HT1080 (cell line): ENCODE results near the gene ZXDC. TPM values are rescaled to one million over a fixed set of nuclear protein-coding genes. Genes with fewer than 3 reads are reported as not detected.

ENCODE experiments used
- DNase-seq: peaks from one replicate; pipeline ENCODE4 v3.0.0-alpha.2; 2015; ENCODE audit warnings: low read depth
- polyA plus RNA-seq, 2 experiments: library from polyadenylated mRNA; depleted of rRNA; stranded (reverse); fragments of >200 nt; gene quantifications; 2 replicates each; pipeline ENCODE4 v1.2.3, GENCODE V29; 2015
- total RNA-seq: library from RNA; depleted of rRNA; stranded (reverse); fragments of >200 nt; shearing (Covaris generic); gene quantifications from 2 replicates; pipeline ENCODE4 v1.2.3, GENCODE V29; 2014; rRNA removed

The ZXDC gene
- total RNA-seq: 25.5 and 31.7 TPM in 2 replicates
- 19.2 and 22.4 TPM in 2 replicates for polyA plus RNA-seq (2015; cell fraction: cytosol; rRNA removed)
- 59.1 and 62.0 TPM in 2 replicates for polyA plus RNA-seq (2015; cell fraction: nucleus; rRNA removed)

- peak; percentile 89 for DNase-seq
Measured at GRCh38 chr3:126475413-126476114, at the start of gene ZXDC. Gene ZXDC, minus strand, starts transcription at chr3:126475891. Its CDS starts 26 bp downstream, at chr3:126475865.

GRCh38 chr3:126525091-126525852 is 49.6 kb upstream of the ZXDC start:
- DNase-seq: no peak

GRCh38 chr3:126524429-126524988 is 48.8 kb upstream of the ZXDC start:
- no peak for DNase-seq

- DNase-seq: no peak
Measured at GRCh38 chr3:126523745-126524428, 48.2 kb upstream of the ZXDC start, which contains the start of gene CHST13. Gene CHST13, plus strand, starts transcription at chr3:126524155. Its CDS starts 178 bp downstream, at chr3:126524333.

- DNase-seq: peak; percentile 35
Measured at GRCh38 chr3:126522363-126522788, 46.7 kb upstream of the ZXDC start.

GRCh38 chr3:126521122-126521891 is 45.6 kb upstream of the ZXDC start:
- no peak for DNase-seq

GRCh38 chr3:126519506-126520455 is 44.1 kb upstream of the ZXDC start:
- DNase-seq: no peak

- DNase-seq: no peak
Measured at GRCh38 chr3:126518779-126519177, 43.1 kb upstream of the ZXDC start.

- DNase-seq: no peak
Measured at GRCh38 chr3:126517986-126518778, 42.5 kb upstream of the ZXDC start.

- no peak for DNase-seq
Measured at GRCh38 chr3:126517291-126517951, 41.7 kb upstream of the ZXDC start, which contains the start of gene UROC1. Gene UROC1, minus strand, starts transcription at chr3:126517773. Its CDS starts 54 bp downstream, at chr3:126517719.

- DNase-seq: no peak
Measured at GRCh38 chr3:126516936-126517290, 41.2 kb upstream of the ZXDC start.

- DNase-seq: no peak
Measured at GRCh38 chr3:126516152-126516935, 40.7 kb upstream of the ZXDC start.

- no peak for DNase-seq
Measured at GRCh38 chr3:126515066-126515706, 39.5 kb upstream of the ZXDC start.

- DNase-seq: no peak
Measured at GRCh38 chr3:126514161-126514560, 38.5 kb upstream of the ZXDC start.

- no peak for DNase-seq
Measured at GRCh38 chr3:126512916-126513650, 37.4 kb upstream of the ZXDC start.

GRCh38 chr3:126512026-126512425 is 36.3 kb upstream of the ZXDC start:
- DNase-seq: no peak
